Fibroblast of lung (primary cell): ENCODE measurements around the gene EVPLL.

ENCODE experiments used
- EZH2 ChIP-seq: IDR thresholded peaks from 2 replicates; pipeline ENCODE4 v1.5.1; 2012; ENCODE audit warnings: low read length, control low read depth, mild to moderate bottlenecking; ENCODE audit errors: missing control alignments
- TF ChIP-seq, protein P1 (sequence below), 2 donors: IDR thresholded peaks in 1 of 2; conservative IDR thresholded peaks in 1 of 2; 1 replicate in 1 of 2; 2 replicates in 1 of 2; pipeline ENCODE4 v1.5.1; 2011 to 2012; ENCODE audit warnings: low read length in 2 of 2, control low read depth in 1 of 2, inconsistent platforms in 1 of 2, low read depth in 1 of 2, mild to moderate bottlenecking in 1 of 2

DNA sequence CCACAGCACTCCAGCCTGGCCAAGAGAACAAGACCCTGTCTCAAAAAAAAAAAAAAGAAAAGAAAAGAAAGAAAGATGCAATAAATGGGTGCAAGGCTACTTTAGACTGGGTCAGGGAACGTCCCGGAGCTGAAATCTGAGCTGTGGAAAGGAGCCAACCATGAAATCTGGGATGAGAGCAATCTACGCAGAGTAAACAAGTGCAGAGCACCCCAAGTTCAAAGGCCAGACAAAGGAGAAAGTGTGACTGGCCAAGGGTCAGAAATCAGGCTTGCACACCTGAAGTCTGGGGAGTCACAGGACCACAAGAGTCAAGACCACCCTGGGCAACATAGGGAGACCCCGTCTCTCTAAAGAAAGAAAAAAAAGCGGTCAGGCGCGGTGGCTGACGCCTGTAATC is 17.1 kb upstream of the EVPLL start:
- TF ChIP-seq, protein P1, sequence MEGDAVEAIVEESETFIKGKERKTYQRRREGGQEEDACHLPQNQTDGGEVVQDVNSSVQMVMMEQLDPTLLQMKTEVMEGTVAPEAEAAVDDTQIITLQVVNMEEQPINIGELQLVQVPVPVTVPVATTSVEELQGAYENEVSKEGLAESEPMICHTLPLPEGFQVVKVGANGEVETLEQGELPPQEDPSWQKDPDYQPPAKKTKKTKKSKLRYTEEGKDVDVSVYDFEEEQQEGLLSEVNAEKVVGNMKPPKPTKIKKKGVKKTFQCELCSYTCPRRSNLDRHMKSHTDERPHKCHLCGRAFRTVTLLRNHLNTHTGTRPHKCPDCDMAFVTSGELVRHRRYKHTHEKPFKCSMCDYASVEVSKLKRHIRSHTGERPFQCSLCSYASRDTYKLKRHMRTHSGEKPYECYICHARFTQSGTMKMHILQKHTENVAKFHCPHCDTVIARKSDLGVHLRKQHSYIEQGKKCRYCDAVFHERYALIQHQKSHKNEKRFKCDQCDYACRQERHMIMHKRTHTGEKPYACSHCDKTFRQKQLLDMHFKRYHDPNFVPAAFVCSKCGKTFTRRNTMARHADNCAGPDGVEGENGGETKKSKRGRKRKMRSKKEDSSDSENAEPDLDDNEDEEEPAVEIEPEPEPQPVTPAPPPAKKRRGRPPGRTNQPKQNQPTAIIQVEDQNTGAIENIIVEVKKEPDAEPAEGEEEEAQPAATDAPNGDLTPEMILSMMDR (conservative IDR thresholded peaks at IDR 0.05 in 1 of 2, IDR thresholded peaks at IDR 0.05 in 1 of 2; ENCODE audit: low read depth in 1 of 2, low read length in 2 of 2), result no peak
- no peak for TF ChIP-seq EZH2
